ENCODE results near the gene ABCG1.
"Not testable (repeated sequence)": the region's sequence is repeated elsewhere in the genome, so short reads cannot be mapped to it uniquely, and the experiment has no call there.

ABCG1 gene

DNA sequence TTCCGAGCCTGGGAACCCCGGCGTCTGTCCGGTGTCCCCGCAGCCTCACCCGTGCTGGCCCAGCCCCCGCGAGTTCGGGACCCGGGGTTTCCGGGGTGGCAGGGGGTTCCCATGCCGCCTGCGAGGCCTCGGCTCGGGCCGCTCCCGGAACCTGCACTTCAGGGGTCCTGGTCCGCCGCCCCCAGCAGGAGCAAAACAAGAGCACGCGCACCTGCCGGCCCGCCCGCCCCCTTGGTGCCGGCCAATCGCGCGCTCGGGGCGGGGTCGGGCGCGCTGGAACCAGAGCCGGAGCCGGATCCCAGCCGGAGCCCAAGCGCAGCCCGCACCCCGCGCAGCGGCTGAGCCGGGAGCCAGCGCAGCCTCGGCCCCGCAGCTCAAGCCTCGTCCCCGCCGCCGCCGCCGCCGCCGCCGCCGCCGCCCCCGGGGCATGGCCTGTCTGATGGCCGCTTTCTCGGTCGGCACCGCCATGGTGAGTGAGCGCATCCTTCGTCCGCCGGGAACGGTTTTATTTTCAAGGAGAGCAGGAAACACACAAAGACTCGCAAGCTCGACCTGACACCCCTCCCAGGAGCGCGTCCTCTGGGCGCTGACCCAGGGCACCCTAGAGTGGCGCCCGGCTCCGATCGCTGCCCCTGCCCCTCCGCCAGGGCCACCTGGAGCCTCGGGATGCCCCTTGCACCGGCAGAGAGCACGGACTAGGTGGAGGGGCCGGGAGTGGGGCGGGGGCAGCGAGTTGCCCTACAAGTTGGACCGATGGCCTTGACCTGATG lies at the start of gene ABCG1:
Gene ABCG1, plus strand, starts transcription at position 305 of the 770 bp plus-strand sequence. Its CDS starts 123 bp downstream, at position 428.
- DNase-seq (ENCODE audit: low spot score): peak; percentile 80

DNA sequence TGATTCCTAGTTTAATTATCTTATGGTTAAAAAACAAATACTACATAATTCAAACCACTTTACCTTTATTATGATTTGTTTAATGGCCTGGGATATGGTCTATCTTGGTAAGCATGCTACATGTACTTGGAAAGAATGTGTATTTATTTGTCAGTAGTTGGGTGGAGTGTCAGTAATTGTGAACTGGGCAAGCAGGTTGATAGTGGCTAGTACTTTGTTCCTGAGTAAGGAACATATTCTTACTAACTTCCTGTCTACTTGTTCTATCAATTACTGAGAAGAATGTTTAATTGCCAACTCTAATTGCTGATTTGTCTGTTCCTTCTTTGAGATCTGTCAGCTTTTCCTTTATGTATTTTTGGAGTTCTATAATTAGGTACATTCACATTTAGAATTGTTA lies 49.2 kb upstream of the ABCG1 start:
- DNase-seq (ENCODE audit: low spot score): no peak

DNA sequence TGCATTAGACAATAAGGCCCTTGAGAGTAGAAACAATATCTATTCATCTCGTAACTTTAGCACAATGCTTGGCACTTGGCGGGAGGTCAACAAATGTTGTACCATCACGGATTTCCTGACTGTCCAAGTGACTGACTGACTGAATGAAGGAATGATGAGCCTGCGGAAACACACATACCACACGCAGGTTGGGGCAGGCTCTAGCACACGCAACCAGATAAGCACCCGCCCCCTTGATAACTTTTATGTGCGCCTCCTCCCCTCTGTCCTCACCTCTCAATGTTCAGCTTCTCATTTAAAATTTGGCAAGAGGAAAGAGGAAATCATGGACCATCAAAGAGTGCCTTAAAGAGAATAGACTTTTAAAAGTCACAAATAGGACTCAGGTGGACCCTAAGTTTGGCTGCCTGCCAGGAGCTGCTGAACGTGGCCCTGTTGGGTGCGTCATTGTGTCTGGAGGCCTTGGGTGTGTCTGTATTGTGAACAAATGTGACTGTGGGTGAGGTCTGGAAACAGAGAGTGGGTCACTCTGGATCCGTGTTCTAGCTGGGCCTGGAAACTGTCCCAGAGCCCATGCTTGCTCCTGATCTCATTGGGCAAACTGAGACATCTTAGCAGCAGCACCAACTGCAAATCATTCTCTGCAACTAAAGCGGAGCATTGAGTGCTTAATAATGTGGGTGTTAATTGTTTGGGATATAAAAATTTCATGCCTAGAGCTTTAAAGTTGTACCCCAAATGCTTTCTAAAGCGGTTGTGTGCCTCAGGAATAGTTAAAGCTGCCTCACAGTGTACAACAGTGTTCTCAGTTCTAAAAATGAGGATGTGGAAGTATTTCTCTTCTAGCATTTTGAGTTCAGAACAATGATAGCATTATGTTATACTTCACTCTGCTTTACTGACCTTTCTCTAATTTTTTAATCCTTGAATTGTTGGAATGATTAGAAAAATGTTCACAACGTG lies 47.6 kb upstream of the ABCG1 start:
- peak; percentile 24 for DNase-seq (ENCODE audit: low spot score)

DNA sequence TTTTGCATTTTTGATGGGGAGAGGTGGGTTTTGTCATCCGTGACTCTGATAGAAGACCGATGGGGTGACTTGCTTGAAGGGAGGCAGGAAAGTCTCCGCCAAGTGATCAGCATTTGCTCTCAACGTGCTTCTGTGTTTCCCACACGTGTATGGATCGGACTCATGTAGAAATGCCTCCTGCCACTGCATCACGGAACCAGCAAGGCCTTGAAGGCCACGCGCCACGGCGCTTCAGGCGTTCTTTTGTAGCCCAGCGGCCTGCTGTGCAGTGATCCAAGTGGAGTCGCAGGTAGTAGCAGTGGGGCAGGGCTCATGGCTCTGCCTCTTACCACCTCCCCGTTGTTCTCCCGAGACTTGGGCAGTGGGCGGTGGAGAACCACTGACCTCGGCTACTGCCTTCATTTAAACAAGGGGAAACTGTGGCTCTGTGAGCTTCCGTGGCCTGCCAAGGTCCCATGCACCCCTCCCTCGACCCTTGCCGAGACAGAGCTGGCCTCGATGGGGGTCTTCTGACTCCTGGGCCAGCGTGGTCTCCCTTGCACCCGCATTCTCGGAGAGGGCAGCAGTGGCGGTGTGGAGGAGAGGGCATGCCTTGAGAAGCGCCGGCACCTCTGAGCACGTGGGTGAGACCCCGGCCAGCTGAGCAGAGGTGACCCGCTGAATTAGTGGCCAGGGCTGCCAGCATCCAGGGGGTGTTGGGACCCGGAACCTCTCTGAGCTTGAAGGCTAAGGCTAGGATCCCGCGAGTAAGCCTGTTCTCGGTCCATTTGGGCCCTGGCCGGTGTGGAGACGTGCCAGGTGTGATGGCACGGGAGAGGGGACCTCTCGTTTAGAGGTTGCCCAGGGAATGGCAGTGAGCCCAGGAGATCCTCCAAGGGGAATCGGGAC lies 46.1 kb upstream of the ABCG1 start:
- no peak for DNase-seq (ENCODE audit: low spot score)

DNA sequence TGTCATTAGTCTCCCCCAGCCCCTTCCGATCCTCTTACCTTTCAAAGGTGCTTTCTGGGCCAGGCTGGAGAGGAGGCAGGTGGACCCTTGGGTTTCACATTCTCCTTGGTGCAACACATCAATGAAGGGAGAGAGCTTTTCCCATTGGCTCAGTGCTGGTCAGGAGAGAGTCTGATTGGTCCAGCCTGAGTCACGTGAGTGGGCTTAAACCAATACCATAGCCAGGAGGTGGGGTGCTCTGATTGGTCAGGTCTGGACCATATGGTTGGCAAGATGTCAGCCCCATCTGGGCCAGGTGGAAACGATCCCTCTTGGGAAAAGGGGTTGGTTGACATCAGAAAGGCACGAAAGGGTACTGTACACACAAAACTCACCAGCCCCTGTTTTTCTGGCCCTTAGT lies 44.8 kb upstream of the ABCG1 start:
- no peak for DNase-seq (ENCODE audit: low spot score)

DNA sequence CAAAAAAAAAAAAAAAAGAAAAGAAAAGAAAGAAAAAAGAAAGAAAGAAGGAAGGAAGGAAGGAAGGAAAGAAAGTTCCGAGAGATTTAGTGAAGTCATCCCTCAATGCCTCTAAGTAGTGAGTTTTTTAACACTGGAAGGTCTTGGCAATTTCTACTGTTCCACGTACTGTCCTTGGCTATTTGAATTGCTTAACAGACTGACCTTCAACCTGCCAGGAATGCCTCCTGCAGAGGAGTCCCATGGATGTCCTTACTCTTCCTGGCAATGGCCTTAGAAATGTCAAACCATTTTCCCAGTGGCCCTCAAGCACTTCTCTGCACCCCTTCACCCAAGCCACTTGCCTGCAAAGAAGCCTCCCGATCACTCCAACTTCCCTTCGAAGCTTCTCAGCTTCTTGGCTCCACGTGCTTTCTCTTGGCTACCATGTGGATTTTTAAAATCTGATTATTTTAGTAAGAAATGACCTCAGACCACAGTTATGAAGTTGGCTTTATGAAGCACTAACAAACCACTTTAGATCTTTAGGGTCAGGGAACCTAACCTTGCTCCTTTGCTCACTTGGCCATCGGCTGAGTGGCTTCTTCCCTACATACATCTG lies 43.7 kb upstream of the ABCG1 start:
- no peak for DNase-seq (ENCODE audit: low spot score)

DNA sequence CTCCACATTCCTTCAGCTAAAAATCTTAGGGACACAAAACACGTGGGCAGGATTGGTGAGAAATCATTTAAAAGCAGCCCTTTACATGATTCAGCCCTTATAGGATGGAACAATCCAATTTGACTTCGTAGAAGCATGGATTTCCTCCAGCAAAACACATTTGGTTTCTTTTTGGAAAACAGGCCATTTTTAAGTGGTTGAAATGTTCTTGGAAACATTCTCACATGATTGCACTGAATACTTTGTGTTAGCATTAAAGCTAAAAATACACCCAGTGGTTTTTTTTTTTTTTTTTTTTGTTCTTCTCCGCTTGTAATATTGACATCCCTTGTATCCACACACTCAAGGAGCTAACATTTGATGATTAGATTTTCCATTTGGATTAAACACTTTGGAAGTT lies 42.1 kb upstream of the ABCG1 start:
- DNase-seq (ENCODE audit: low spot score): no peak

DNA sequence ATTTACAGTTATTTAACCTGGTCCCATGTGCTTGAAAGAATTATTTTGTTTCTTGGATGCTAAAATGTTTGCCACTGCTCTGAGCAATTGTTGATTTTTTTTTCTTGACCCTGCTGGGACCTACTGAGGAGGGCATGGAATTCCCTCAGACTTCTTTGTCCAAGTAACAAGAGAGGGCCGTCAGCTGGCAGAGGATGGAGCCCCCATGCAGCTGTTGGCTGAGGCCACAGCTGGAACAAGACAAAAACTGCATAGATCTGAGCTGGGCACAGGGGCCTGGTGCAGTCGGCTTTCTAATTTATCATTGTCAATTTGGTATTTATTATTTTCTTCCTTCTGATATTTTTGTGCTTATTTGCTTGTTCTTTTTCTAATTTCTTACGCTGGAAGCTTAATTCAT lies 39.6 kb upstream of the ABCG1 start:
- no peak for DNase-seq (ENCODE audit: low spot score)

DNA sequence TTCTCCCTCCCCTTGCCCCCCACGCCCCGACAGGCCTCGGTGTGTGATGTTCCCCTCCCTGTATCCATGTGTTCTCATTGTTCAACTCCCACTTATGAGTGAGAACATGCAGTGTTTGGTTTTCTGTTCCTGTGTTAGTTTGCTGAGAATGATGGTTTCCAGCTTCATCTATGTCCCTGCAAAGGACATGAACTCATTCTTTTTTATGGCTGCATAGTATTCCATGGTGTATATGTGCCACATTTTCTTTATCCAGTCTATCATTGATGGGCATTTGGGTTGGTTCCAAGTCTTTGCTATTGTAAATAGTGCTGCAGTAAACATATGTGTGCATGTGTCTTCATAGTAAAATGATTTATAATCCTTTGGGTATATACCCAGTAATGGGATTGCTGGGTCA lies 38.9 kb upstream of the ABCG1 start:
- DNase-seq (ENCODE audit: low spot score): not testable (repeated sequence)

DNA sequence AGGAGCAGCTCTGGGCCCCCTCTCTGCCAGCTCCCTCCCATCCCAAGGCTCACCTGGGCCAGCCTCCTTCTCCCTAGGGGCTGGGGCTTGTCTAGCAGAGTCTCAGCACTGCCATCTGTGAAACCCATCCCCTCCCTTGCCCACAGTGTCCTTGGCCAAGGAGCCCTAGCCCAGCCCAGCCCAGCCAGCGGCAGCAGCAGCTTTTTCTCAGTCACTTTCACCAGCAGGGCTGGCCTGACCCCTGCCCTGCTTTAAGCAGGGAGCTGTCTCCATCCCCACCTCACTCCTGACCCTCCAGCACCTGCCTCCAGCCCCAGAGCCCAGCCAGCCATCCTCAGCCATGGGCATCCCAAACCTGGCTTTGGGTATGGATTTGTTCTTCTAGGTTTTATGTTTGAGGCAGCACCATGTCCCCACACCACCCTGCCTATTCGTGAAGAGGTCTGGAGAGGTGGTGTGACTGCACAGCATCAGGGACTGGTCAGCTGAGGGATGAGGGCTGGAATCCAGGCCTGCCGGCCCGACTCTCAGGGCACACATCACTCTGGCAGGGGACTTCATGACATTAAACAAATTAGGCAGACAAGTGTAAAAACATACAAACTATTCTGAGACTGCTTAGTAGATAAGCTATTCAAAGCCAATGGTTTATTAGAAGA lies 36.1 kb upstream of the ABCG1 start:
- DNase-seq (ENCODE audit: low spot score): no peak

DNA sequence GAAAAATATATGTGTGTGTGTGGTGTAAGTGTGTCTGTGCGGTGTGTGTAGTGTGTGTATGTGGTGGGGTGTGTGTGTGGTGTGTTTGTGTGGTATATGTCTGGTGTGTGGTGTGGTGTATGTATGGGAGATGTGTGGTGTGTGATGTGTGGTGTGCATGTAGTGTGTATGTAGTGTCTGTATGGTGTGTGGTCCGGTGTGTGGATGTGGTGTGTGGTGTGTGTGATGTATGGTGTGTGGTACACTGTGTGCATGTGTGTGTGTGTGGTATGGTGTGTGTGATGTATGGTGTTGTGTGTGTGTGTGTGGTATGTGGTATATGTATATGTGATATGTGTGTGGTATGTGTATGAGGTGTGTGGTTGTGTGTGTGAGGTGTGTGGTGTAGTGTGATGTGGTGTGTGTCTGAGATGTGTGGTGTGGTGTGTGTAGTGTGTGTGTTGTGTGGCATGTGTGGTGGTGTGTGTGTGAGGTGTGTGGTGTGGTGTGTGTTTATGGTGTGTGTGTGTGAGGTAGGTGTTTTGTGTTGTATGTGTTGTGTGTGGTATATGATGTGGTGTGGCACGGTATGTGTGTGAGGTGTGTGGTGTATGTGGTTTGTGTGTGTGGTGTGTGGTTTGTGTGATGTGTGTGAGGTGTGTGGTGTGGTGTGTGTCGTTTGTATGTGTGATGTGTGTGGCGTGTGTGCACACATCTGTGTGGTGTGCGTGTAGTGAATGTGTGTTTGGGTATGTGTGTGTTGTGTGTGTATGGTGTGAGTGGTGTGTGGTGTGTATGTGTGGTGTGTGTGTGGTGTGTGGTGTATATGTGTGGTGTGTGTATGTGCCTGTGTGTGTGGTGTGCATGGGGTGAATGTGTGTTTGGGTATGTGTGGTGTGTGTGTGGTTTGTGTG lies 35.3 kb upstream of the ABCG1 start:
- no peak for DNase-seq (ENCODE audit: low spot score)

DNA sequence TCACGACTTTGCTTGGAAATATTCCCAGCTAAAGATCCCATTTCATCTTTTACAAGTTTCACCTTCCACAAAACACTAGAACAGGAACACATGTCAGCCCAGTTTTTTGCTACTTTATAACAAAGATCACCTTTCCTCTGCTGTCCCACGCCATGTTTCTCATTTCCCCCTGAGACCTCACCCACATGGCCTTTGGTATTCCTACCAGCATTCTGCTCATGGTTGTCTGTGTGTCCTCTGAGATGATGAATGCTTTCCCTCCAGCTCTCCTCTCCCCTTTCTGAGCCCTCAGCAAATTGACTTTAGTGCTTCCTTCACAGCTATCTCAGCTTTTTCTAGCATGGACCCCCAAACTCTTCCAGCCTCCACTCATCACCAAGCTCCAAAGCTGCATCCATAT lies 32.3 kb upstream of the ABCG1 start:
- DNase-seq (ENCODE audit: low spot score): no peak

DNA sequence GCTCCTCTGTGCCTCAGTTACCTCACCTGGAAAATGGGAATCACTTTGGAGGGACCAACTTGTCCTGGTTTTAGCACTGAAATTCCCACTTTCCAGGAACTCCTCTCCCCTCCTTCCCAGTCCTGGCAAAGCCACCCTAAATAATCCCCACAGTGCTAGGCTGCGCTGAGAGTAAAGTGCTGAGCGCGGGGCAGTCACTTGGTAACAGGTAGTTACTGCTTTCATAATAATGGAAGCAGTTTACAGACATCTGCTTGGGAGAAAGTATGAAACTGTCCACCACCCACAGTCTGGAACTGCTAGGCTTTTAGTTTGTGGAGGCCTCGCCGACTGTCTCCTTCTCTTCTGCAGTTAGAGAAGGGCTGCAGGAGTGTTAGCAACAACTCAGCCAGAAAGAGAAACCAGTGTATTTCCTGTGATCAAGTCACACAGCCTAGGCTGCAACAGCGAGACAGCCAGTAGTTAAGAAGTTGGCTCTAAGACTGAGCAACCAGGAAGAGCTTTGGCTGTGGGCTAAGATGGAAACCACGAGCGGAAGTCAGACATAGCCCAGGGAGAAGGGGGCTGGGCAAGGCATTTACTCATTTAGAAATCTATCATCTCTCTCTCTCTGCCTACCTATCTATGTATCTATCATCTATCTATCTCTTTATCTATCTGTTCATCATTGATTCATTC lies 30.8 kb upstream of the ABCG1 start:
- no peak for DNase-seq (ENCODE audit: low spot score)

DNA sequence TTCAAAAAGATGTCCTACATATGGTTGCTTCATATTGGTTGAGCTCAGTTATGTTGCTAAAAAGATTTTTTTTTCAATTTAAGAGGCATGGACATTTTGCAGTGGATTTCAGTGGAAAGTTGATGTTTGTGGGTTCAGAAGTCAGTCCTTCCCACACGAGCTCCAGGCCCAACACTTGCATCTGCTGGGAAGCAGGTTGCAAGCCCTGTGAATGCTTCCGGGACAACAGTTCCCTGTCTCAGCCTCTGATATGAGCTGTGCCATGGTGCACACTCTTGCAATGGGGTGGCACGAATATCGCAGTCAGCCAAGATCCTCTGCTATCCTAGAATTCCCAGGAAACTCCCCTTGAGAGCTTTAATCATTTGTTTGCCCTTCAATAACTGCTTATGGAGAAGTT lies 30.3 kb upstream of the ABCG1 start:
- no peak for DNase-seq (ENCODE audit: low spot score)

DNA sequence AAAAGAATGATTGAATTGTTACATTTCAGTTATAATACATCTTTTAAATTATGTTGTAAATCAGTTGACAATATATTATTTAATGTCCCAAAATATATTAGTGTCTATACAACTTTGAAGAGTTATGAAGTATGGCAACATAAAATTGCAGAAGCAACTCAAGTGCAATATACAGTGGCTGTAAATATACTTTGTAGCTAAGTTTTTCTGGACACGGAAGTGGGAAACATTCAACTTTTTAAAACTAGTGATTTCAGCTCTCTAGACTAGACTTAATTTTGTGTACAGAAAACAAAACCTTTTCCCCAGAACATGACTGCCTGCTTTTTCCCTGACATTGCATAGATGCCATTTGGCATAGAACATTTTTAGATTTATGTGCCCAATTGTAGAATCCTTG lies 29.5 kb upstream of the ABCG1 start:
- DNase-seq (ENCODE audit: low spot score): no peak

DNA sequence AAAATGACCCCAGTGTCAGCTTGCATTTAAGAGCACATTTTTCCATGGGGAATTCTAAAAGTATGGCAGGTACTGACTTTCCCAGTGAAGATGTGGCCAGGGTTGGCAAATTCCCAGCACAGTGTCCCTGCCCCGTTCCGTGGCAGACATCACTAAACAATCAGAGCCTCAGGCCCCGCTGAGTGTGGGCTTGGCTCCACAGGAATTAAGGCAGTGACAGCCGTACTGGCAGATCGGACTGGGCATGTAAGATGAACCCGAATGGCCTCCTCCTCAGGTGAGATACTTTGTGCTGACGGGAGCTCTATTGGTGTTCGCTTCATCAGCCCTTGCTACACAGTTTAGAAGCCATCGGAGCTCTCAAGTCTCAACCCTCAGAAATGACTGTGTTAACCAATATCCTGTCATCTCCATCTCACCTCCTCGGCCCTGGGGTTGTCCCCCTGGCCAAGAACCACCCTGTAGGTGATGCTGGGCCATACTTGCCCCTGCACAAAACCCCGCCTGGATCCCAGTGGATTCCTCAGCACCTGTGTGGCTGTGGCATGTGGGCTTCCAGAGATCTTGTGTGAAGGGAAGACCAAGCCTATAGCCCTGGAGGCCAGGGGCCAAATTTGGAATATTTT lies 29.0 kb upstream of the ABCG1 start:
- no peak for DNase-seq (ENCODE audit: low spot score)

DNA sequence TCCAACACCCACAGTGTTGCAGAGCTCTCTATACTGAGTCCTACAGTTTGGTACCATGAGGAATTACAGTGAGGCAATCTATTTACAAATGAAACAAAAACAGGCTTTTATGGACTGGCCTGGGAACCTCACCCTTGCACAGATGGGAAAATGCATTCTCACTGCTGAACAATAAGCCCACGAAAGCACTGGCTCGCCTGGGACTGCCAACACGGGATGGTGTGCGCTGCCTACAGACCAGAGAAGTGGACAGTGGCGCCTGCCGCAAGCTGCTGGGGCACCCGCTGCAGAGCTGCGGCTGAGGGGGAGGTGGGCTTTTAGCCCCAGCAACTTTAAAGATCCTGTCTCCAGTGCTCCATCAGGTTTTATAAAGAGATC lies 28.5 kb upstream of the ABCG1 start:
- no peak for DNase-seq (ENCODE audit: low spot score)

DNA sequence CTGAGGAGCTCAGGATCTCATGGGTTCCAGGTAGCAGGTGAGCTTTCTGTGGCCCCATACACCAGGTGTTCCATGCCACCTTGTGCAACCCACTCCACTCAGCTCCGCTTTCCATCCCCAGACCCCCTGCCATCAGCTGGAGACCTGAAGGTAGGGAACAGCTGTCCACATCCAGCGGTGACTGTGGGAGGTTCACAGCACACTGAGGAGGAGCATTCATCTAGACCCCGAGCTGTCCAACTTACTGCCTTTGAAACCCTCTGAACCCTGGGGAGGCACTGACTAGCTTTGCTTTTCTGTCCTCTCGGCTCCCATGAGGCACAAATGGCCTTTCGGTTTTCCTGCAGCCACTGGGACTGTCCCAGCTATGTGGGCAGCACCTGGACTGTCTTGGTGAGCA lies 27.9 kb upstream of the ABCG1 start:
- no peak for DNase-seq (ENCODE audit: low spot score)
